Measurements from ENCODE around the gene CACNA2D1. TPM values are rescaled to one million over a fixed set of nuclear protein-coding genes. Genes with fewer than 3 reads are reported as not detected.

Gene CACNA2D1
- polyA plus RNA-seq, 1 experiment, result 19.5 TPM

- ChIA-PET CTCF (no interaction called here), POLR2A (no interaction called here)
- TF ChIP-seq CTCF (IDR thresholded peaks at IDR 0.05; ENCODE audit: low read depth, low read length), result no peak
- Histone ChIP-seq H3K27ac (ENCODE audit: low read depth, low read length) (no peak overlapping the region), H3K9me3 (ENCODE audit: control insufficient read depth, insufficient read depth, low read length) (no peaks in the 10 kb centered on the region), H3K27me3 (ENCODE audit: control insufficient read depth, insufficient read depth, low read length) (no peaks in the 10 kb centered on the region), H3K4me3 (ENCODE audit: low read depth, low read length) (no peak overlapping the region)
- no peak for DNase-seq (ENCODE audit: low read depth, low spot score)
These were observed 207.9 kb downstream of the CACNA2D1 start for GRCh38 chr7:82235713-82236112.

GRCh38 chr7:82234457-82235049 lies 209.0 kb downstream of the CACNA2D1 start:
- peak; percentile 6 for DNase-seq (ENCODE audit: low read depth, low spot score)
- Histone ChIP-seq H3K4me3 (ENCODE audit: low read depth, low read length) (no peak overlapping the region), H3K27ac (ENCODE audit: low read depth, low read length) (no peak overlapping the region), H3K9me3 (ENCODE audit: control insufficient read depth, insufficient read depth, low read length) (no peaks in the 10 kb centered on the region), H3K27me3 (ENCODE audit: control insufficient read depth, insufficient read depth, low read length) (no peaks in the 10 kb centered on the region)
- TF ChIP-seq CTCF (IDR thresholded peaks at IDR 0.05; ENCODE audit: low read depth, low read length), result peak; percentile 68
- ChIA-PET POLR2A (no interaction called here), CTCF (interaction anchor here (0.6 to 3.0 kb wide), 27 partner anchors 9 to 495 kb away, joined by 3 to 15 read pairs (median 3); no protein-coding TSS in a partner anchor)

DNA sequence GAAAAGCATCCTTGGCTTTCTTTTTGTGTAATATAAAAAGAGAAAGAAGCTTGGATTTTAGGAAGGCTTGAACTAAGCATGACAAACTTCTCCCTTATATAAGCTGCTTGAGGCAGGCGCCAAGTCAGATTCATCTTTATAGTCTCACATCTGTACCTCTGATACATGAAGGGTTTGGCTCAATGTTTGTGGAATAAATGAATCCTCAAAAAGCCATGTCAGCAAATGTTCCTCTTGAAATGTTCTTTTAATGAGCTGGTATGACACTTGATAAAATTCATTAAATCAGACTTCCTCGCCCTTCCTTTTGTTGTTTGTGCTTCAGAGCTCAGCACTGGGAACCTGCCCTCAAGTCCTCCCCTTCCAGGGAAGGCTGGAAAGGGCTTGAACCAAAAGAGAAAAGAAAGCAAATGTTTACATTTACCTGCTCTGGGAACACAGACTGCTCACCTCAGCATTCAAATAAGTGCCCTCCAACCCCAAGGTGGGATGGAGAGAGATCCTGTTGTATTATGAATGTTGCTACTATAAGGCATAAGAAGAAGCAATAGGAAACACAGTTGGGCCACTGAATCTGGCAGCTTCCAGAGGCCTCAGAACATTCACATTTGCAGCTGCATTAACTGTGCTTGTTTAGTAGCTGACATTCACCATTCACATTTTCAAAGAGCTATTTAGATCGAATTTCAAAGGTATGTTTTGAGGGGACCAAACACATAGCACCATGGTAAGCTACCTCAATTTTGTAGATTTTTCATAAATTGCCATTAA lies 212.6 kb downstream of the CACNA2D1 start:
- no peak for DNase-seq (ENCODE audit: low read depth, low spot score)
- no peak overlapping the region for H3K4me3 ChIP-seq (ENCODE audit: low read depth, low read length)
- H3K9me3 ChIP-seq (ENCODE audit: control insufficient read depth, insufficient read depth, low read length), result no peaks in the 10 kb centered on the region
- ChIA-PET CTCF (interaction anchor here (1.0 to 1.6 kb wide), 4 partner anchors 9 to 341 kb away, joined by 3 to 6 read pairs (median 4); no protein-coding TSS in a partner anchor), POLR2A (no interaction called here)
- TF ChIP-seq CTCF (IDR thresholded peaks at IDR 0.05; ENCODE audit: low read depth, low read length), result no peak
- no peaks in the 10 kb centered on the region for H3K27me3 ChIP-seq (ENCODE audit: control insufficient read depth, insufficient read depth, low read length)
- H3K27ac ChIP-seq (ENCODE audit: low read depth, low read length), result no peak overlapping the region

GRCh38 chr7:82229164-82229563 lies 214.4 kb downstream of the CACNA2D1 start:
- CTCF ChIA-PET, result interaction anchor here (0.7 to 1.2 kb wide), 3 partner anchors 13 to 501 kb away, joined by 3 to 4 read pairs (median 3); no protein-coding TSS in a partner anchor
- Histone ChIP-seq H3K27me3 (ENCODE audit: control insufficient read depth, insufficient read depth, low read length) (no peaks in the 10 kb centered on the region), H3K4me3 (ENCODE audit: low read depth, low read length) (no peak overlapping the region), H3K9me3 (ENCODE audit: control insufficient read depth, insufficient read depth, low read length) (no peaks in the 10 kb centered on the region), H3K27ac (ENCODE audit: low read depth, low read length) (no peak overlapping the region)
- no peak for DNase-seq (ENCODE audit: low read depth, low spot score)
- no peak for TF ChIP-seq CTCF (IDR thresholded peaks at IDR 0.05; ENCODE audit: low read depth, low read length)
- POLR2A ChIA-PET, result interaction anchor here (0.7 kb wide), 1 partner anchor 109 kb away, joined by 3 read pairs; no protein-coding TSS in a partner anchor

DNA sequence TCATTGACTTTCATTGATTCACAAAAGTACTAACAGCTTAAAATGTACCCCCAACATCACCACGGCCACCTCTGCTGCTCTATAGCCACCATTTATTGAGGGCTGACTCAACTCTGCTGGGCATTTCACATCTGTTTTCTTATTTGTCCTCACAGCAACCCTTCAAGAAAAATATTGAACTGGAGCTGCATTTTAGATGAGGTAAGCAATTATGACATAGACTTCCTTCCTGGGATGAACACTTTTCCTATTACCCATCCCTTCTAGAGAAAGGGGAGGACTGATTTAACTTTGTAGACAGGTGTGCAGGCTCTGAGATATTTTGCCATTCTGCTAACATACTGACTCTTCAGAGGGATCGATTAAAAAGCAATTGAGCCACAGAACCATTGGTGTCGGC lies 217.4 kb downstream of the CACNA2D1 start:
- CTCF ChIA-PET, result no interaction called here
- POLR2A ChIA-PET, result no interaction called here
- no peak for DNase-seq (ENCODE audit: low read depth, low spot score)

More for the DNA sequence above, 217.4 kb downstream of the CACNA2D1 start:
- no peak for TF ChIP-seq CTCF (IDR thresholded peaks at IDR 0.05; ENCODE audit: low read depth, low read length)
- no peaks in the 10 kb centered on the region for H3K9me3 ChIP-seq (ENCODE audit: control insufficient read depth, insufficient read depth, low read length)
- H3K4me3 ChIP-seq (ENCODE audit: low read depth, low read length), result no peak overlapping the region
- H3K27ac ChIP-seq (ENCODE audit: low read depth, low read length), result no peak overlapping the region
- H3K27me3 ChIP-seq (ENCODE audit: control insufficient read depth, insufficient read depth, low read length), result no peaks in the 10 kb centered on the region
